Cortex of kidney (tissue), 1 donor: Measurements from ENCODE around the gene KRTAP4-8.
"Not testable (repeated sequence)": the region's sequence is repeated elsewhere in the genome, so short reads cannot be mapped to it uniquely, and the experiment has no call there.

Source experiments
- DNase-seq: peaks from one replicate; lab custom pipeline; 2025; lab: John Stamatoyannopoulos, UW

Gene KRTAP4-8

GRCh38 chr17:41098042-41098441, at the start of gene KRTAP4-8:
KRTAP4-8 (minus strand) TSS chr17:41098142; CDS start chr17:41098084, 58 bp downstream.
- DNase-seq, result no peak

- no peak for DNase-seq
These were observed 47.3 kb upstream of the KRTAP4-8 start for GRCh38 chr17:41145261-41145660.

GRCh38 chr17:41144846-41145245, 46.9 kb upstream of the KRTAP4-8 start:
- no peak for DNase-seq

GRCh38 chr17:41141361-41141760, 43.4 kb upstream of the KRTAP4-8 start:
- no peak for DNase-seq

- DNase-seq, result no peak
These were observed 42.6 kb upstream of the KRTAP4-8 start, which contains the start of gene KRTAP4-6 for GRCh38 chr17:41140360-41141131. KRTAP4-6 (minus strand) TSS chr17:41140544; CDS start chr17:41140487, 57 bp downstream.

GRCh38 chr17:41139865-41140264, 41.9 kb upstream of the KRTAP4-8 start:
- DNase-seq, result not testable (repeated sequence)

- no peak for DNase-seq
These were observed 36.2 kb upstream of the KRTAP4-8 start for GRCh38 chr17:41133880-41134735.

- DNase-seq, result no peak
These were observed 34.0 kb upstream of the KRTAP4-8 start for GRCh38 chr17:41131979-41132378.

- DNase-seq, result no peak
These were observed 29.4 kb upstream of the KRTAP4-8 start for GRCh38 chr17:41127371-41127770.

GRCh38 chr17:41126412-41126811, 28.5 kb upstream of the KRTAP4-8 start:
- DNase-seq, result no peak

GRCh38 chr17:41125064-41125463, 27.1 kb upstream of the KRTAP4-8 start:
- no peak for DNase-seq

GRCh38 chr17:41123991-41124371, 26.0 kb upstream of the KRTAP4-8 start, which contains the start of gene KRTAP4-12:
KRTAP4-12 (minus strand) TSS chr17:41124182; CDS start chr17:41124122, 60 bp downstream.
- DNase-seq, result not testable (repeated sequence)

- not testable (repeated sequence) for DNase-seq
These were observed 25.5 kb upstream of the KRTAP4-8 start for GRCh38 chr17:41123292-41123990.

GRCh38 chr17:41121742-41122141, 23.8 kb upstream of the KRTAP4-8 start:
- DNase-seq, result no peak

- DNase-seq, result not testable (repeated sequence)
These were observed 22.1 kb upstream of the KRTAP4-8 start for GRCh38 chr17:41119696-41120690.

- no peak for DNase-seq
These were observed 20.8 kb upstream of the KRTAP4-8 start for GRCh38 chr17:41118721-41119120.

GRCh38 chr17:41117846-41118386, 20.0 kb upstream of the KRTAP4-8 start, which contains the start of gene KRTAP4-11:
KRTAP4-11 (minus strand) TSS chr17:41118373; CDS start chr17:41118315, 58 bp downstream.
- not testable (repeated sequence) for DNase-seq

- no peak for DNase-seq
These were observed 18.4 kb upstream of the KRTAP4-8 start for GRCh38 chr17:41116297-41116696.

GRCh38 chr17:41111151-41111885, 13.4 kb upstream of the KRTAP4-8 start:
- no peak for DNase-seq
